SIG-M5 (cell line): ENCODE results near the gene GUCY1B1.

ENCODE experiments used
- DNase-seq: peaks from one replicate; lab custom pipeline; 2025; lab: John Stamatoyannopoulos, UW

The GUCY1B1 gene

GRCh38 chr4:155758481-155759371 is at the start of gene GUCY1B1:
GUCY1B1 (plus strand) TSS chr4:155759021; CDS start chr4:155759141, 120 bp downstream.
- DNase-seq, result no peak

- DNase-seq, result no peak
Observed at GRCh38 chr4:155709918-155710317, 48.9 kb upstream of the GUCY1B1 start.

- no peak for DNase-seq
Observed at GRCh38 chr4:155711556-155711955, 47.3 kb upstream of the GUCY1B1 start.

DNA sequence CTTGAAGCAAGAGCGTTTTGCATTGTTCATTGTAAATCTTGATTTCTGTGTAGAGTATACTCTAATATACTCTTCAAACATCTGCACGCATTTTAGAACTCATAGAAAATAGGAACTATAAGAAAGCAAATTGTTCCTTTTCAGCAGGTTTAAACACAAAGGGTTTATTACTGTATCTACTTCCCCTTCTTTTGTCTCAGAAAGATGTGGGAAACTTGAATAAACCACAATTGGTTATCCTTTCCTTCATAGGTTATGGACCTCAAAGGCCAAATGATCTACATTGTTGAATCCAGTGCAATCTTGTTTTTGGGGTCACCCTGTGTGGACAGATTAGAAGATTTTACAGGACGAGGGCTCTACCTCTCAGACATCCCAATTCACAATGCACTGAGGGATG is 46.0 kb upstream of the GUCY1B1 start:
- no peak for DNase-seq

DNA sequence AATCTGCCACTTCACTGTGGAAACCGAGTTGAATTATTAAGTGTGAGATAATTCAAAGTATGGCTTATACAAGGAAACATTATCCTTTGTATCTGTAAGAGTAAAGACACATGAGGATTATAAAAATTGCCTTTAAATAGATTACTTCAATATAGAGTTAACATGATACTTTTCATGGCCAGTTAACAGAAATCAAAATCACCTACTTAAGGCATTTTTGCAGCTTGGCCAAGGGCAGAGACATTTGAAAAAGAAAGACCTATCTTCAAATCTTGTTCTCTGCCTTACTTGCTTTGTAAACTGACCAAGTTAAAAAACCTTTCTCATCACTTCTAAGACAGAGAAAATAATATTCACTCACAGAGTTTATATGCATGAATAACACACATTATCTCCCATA is 44.9 kb upstream of the GUCY1B1 start:
- no peak for DNase-seq

DNA sequence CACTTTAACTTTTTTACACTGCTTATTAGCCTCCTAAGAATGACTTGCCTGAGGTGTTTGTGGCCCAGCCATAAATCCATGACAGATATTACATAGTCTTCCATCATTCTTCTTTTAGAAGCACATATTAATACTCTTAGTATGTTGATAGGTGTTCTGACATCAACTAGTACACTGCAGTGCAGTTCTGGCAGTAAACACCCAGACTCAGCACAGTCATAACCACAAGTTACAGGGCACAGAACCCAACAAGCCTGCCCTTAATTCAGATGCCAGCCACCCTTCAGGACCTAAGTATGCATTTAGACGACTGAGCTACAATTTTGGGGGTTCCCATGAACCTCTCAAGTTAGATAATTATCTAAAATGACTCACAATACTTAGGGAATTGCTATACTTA is 36.5 kb upstream of the GUCY1B1 start:
- no peak for DNase-seq

DNA sequence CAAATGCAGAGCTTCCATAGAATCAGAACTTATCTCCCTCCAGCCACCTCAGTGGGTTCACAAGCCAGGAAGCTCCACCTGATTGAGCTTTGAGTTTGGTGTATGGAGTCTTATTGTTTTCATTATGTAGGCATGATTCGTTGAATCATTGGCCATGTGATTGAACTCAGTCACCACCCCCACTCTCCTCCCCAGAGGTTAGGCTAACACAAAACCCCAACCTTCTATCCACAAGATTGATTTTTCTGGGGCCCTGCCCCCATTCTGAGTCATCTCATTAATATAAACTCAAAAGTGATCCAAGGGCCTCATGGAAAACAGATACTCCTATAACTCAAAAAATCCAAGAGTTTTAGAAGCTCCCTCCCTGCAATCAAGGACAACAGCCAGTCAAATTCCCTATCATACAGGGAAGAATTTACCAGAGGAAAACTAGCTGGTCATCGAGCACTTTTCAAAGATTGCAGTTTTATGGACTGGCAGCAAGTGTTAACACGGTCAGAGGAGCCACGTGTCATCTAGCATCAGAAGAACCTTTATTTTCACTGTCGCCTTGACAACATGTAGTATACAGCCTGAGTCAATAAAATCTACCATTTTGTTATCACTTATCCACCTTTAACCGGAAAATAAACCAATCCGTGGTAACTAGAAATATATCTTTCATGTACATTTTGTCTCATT is 35.9 kb upstream of the GUCY1B1 start:
- no peak for DNase-seq

DNA sequence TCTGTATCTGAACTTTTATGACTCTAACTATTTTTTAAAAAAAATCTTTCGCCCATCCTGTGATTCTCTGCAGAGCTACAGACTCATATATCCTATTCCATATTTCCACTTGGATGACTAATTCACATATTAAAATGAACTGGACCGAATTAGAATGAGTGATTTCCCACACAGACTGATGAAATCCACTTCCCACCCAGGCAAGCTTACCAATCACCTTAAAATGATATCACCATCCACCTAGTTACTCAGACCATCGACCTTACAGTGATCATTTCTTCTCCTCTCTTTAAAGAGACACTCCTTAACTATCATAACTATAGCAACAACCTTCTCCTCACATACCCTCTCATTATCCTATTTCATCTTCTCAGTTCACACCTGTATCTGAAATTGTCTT is 34.1 kb upstream of the GUCY1B1 start:
- DNase-seq, result no peak

DNA sequence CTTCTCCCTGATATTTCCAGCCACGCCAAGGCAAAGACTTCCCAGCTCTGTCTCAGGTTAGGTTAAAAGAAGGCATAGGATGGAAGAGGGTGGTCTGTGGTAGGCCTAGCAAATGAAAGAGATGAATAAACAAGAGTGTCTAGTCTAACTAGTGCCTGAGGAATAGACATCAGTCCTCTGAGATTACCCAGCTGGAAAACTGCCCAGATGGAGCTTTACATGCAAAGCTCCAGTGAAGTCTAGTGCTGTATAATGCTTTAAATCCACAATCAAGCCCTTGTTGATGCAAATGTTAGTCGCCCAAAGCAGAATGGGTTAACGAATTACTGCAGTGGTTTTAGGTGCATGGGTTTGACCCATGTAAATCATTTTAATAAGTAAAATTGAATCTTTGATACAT is 24.8 kb upstream of the GUCY1B1 start:
- no peak for DNase-seq

DNA sequence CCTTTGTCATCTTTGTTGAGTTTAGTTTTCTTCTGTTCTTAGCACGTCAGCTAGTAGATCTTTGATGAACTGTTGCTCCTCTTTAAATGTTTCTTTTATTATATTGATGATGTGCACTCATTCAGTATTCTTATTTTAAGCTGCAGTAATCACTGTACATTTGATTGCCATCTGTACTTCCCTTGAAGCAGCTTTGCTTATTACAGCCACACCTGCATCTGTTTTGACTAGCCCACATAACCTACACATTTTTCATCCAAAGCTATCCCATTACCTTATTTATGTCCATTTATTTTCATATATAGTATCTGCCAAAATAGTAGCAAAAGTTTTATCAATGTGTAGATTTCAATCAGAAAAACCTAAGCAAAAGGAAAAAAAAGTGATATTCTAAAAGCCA is 23.9 kb upstream of the GUCY1B1 start:
- no peak for DNase-seq

DNA sequence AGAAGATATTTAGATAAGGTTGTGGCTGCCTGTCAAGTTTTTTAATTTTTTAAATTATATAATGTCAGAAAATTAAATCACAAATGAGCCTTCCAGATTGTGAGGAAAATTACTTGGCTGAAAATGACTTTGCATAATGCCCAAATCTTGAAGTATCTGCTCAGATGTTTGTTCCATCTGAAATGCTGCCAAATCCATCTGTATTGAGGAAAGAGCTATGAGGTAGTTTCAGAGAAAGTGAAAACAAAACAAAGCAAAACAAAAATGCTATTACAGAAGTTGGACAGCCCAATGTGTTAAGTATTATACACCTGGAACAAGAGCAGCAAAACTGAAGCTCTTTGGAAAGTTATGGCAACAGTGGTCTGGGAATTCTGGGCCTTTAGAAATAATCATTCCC is 23.3 kb upstream of the GUCY1B1 start:
- no peak for DNase-seq

DNA sequence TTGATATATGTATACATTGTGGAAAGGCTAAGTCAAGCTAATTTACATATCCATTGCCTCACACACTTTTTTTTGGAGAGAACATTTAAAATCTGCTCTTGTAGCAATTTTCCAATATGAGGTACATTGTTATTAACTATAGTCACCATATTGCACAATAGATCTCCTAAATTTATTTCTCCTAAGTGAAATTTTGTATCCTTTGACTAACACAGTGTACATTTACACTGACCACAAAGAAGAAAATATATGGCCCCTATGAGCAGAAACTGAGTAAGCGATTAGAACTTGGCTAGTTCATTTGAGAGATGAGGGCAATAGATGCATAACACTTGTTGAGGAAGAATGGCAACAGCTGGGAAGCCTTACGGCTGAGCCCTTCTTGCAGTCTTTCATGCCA is 20.3 kb upstream of the GUCY1B1 start:
- no peak for DNase-seq

DNA sequence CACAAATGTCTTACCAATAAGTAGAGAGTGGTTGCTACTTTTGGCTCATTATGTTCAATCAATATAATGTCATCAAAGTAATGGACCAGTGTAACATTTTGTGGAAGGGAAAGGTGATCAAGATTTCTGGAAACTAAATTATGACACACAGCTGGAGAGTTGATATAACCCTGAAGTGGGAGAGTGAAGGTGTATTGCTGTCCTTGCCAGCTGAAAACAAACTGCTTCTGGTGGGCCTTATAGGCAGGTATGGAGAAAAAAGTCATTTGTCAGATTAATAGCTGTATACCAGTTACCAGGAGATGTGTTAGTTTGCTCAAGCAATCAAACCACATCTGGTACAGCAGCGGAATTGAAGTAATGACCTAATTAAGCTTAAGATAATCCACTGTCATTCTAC is 17.3 kb upstream of the GUCY1B1 start:
- no peak for DNase-seq

DNA sequence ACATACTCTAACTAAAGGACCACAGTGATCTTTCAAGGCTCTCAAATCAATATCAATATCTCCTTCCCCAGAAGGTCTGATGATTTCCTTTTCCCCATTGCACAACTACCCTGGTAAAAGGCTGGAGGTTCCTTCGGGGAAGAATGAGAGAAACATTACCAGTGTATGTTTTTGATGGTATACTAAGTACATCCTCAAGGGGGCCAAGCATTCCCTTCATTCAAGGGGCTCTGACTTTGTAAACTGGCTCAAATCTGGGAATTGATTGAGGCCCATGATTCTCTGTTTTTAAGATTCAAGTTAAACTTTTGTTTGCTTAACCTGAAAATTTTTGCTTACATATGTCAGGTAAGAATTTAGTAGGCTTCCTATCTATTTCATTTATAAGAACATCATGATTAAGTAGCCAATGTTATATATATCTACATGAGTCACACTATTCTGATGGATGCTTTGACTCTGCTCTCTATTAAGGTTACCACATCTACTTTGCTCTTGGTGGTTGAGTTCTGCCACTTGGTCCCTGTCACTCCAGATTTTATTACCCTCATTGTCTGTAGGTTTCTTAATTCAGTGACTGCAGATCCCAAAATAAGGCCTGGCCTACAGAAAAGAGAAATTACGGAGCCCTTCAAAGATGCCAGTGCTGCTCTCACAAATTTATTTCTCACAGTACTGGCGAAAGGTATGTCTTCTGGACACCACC is 16.4 kb upstream of the GUCY1B1 start:
- DNase-seq, result no peak

GRCh38 chr4:155745984-155746383 is 12.8 kb upstream of the GUCY1B1 start:
- no peak for DNase-seq

DNA sequence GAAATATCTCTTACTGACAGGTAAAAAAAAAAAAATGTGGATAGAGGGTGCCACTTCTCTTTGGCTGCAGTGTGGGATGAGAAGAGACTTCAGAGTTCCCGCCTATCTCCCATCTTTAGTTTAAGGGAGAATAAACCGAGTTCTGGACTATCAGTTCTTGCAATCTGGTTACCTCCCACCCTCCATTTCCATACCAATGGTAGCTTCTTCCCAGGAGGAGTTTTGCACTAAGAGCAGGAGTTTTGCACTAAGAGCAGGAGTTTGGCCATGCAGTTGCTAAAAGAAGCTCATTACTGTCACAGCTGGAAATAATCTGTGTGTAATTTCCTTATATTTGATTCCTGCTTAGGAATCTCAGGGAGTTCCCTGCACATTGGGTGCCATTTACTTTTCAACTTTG is 10.8 kb upstream of the GUCY1B1 start:
- no peak for DNase-seq

DNA sequence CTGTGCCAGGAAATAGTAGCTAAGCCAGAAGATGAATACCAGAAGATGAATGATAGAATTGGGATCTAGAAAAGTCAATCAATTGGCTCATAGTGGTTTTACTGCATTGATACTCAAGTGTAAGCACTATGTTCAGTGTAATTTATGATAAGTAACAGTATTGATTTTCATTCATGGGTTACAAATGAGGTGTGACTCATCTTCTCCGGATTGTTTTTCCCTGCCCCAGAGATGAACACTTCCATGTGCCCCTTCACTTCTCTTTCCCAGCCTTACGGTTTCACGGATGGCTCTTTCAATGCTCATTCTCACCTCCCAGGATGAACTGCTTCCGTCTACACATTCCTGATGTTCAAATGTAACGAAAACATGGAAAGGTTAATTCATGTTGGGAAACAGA is 9.8 kb upstream of the GUCY1B1 start:
- DNase-seq, result no peak

GRCh38 chr4:155751569-155751968 is 7.3 kb upstream of the GUCY1B1 start:
- no peak for DNase-seq

DNA sequence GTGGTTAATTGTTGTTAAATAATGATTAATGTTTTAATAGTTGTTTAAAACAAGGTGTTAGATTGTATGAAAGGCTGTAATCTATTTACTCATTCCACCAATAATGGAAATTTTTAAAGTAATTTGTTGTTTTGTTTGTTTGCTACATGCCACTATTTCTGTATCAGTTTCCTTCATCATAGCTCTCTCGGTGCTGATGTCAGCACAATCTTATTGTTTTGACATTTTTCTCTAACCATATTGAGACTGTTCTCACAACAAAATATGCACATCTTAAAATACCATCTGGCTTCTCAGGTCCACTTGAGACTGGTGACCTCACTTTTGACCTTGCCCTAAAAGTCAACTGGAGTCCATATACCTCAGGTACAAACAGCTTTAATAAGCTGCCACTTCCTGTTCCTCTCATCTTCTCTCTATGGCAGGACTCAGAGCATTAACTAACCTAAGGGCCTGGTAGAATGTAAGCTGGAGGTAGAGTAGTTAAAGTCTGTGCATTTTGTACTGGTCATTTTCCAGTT is 1.0 kb upstream of the GUCY1B1 start:
- no peak for DNase-seq

DNA sequence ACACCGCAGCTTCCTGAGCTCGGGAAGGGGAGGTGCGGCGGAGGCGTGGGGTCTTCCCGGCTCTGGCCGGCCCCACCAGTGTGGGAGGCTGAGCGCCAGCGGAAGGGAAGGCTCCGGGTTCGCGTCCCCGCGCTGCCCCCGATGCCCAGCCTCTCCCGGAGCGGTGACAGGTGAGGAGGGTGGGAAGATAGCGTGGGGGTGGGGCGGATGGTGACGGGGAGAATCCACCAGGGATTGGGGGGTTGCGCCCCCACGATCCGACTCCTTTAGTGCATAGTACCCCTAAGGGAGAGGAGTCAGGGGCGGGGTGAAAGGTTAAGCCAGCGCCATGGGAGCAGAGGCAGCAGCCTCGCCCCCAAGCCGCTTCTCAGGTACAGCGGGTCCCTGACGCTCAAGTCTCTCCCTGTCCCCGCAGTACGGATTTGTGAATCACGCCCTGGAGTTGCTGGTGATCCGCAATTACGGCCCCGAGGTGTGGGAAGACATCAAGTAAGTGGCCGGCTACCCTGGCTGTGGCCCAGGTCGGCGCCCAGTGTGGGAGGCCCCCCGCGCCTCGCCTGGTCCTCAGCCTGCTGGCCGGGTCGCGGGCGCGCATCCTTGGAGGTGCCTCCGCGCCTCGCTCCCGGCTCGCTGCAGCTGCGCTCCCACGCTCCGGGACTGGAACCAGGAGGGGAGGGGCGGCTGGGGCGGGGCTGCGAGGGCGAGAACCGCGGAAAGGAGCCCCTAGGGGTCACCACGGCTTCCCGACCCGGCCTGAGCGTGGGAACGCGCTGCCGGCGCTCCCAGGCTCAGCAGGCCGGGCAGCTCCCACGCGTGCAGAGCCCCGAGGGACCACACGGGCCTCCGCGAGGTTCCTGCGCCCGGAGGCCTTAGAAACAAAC is 791 bp downstream of the GUCY1B1 start:
- no peak for DNase-seq

GRCh38 chr4:155761047-155761446 is 2.2 kb downstream of the GUCY1B1 start:
- no peak for DNase-seq

DNA sequence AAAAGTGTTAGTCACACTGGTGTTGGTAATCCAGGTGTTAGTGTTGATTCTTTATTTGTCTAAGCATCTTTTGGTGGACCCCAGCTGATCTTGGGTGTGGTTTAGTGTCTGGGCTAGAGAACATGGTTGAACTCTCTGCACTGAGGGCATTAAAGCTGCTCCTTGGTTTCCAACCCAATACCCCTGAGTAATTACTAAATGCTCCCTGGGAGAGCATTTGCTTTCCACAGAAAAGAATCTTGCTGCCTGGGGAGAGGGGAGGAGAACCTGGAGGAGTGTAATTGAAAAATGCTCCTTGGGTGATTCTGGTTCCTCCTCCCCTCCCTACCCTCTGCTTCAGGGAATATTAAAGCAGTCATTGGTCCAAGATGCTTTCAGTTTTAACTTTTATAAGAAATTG is 3.1 kb downstream of the GUCY1B1 start:
- DNase-seq, result no peak
